HG03159 (cell line): ENCODE data around the gene RSKR.
"Not testable (repeated sequence)": the region's sequence is repeated elsewhere in the genome, so short reads cannot be mapped to it uniquely, and the experiment has no call there.

ENCODE experiments used
- ATAC-seq: cut with Tn5 transposase; IDR thresholded peaks from one replicate; pipeline ENCODE4 v1.9.1; 2021; ENCODE audit warnings: mild to moderate bottlenecking, moderate library complexity; ENCODE audit not compliant: unreplicated experiment

The RSKR gene, protein sequence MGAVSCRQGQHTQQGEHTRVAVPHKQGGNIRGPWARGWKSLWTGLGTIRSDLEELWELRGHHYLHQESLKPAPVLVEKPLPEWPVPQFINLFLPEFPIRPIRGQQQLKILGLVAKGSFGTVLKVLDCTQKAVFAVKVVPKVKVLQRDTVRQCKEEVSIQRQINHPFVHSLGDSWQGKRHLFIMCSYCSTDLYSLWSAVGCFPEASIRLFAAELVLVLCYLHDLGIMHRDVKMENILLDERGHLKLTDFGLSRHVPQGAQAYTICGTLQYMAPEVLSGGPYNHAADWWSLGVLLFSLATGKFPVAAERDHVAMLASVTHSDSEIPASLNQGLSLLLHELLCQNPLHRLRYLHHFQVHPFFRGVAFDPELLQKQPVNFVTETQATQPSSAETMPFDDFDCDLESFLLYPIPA

DNA sequence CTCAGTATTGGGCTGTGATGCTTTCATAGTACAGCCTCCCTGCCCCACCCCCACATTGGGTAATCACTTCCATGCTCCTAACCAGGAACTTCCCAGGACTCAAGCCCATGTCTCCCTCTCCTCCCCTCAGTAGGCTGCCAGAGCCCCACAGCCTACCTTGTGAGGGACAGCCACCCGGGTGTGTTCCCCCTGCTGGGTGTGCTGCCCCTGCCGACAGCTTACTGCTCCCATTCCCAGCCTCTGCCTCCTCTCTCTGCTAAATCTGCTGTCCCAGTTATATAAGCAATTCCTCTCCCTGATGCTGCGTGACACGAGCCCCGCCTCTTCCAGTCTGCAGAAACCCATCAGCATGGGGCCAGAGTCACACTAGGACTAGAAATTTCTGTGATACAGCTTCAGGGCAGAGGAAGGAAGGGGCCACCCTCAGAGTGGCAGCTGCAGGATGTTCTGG is at the start of gene RSKR:
RSKR (minus strand) TSS at position 255 of the 451 bp plus-strand sequence; CDS start at position 231, 24 bp downstream.
- no peak for ATAC-seq

DNA sequence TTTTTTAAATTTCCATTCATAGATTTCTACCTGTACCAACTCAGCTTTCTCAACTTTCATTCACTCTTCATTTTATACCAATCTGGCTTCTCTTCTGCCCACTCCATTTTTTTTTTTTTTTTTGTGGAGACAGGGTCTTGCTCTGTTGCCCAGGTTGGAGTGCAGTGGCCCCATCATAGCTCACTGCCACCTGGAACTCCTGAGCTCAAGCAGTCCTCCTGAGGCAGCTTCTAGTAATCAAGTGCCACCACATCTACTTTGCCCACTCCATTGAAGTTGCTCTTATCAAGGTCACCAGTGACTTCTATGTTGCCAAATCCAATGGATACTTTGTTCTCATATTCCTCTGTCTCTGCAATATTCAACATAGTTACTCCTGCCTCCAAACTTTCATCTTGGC is 49.7 kb upstream of the RSKR start:
- no peak for ATAC-seq

DNA sequence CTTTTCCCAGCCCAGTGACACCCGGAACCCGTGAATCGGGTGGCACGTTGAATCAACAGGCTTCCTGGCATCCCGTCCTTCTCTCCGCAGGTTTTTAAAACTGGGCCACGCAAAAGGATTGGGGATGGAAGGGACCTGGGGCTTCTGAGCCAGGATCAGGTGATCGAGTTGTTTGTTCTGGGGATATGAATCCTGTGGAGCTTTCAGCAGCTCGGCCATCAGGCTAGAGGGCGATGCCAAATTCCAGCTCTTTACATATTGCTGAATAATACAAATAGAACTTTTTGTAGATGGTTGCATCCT is 48.5 kb upstream of the RSKR start:
- no peak for ATAC-seq

DNA sequence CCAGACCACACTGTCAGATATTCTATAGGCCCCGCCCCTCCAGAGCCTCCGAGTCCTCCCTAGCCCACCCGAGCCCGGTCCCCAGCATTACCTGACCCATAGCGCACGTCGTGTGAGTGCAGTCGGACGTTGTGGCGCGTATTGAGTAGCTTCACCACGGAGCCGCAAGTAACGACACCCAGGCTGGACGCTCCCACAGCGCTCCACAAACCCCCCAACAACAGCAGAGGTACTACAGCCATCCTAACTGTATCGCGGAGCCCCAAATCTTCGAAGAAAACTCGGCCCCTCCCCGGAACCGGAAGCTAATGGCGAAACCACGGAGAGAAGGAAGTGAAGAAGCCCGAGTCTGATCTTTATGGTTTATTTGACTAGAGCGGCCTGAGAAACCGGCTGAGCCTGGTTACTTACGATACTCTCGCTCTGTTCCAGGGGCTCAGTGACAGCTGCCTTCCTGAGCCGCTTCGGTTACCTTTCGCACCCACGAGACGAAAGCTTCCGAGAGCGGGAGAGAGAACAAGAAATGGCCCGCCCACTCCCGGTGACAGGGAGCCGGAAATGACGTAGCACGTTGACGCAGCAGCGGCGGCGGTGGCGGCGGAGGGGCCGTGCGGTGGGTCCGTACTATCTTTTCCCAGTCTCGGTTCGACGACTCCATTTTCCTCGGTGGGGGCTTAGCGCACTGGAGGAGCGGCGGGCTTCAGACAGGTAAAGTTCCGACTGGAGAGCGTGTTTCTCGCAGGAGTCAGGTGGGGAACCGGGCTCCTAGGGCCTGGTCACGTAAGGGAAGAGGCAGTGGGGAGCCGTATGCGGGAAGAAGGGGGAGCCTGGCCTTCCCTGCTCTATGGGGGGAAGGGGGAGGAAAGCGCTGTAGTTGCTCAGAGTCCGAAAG is 47.9 kb upstream of the RSKR start, which contains the start of the genes SDF2 and SUPT6H:
SDF2 (minus strand) TSS at position 272 of the 892 bp plus-strand sequence; CDS start at position 242, 30 bp downstream.
SUPT6H (plus strand) TSS at position 571 of the 892 bp plus-strand sequence. CDS start 11,197 bp downstream, outside the sequence.
- peak; percentile 81 for ATAC-seq

DNA sequence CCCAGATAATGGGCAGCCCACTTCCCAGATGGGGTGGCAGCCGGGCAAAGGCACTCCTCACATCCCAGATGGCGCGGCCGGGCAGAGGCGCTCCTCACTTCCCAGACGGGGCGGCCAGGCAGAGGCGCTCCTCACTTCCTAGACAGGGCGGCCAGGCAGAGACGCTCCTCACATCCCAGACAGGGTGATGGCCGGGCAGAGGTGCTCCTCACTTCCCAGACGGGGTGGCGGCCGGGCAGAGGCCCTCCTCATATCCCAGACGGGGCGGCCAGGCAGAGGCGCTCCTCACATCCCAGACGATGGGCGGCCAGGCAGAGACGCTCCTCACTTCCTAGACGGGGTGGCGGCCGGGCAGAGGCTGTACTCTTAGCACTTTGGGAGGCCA is 45.5 kb upstream of the RSKR start:
- not testable (repeated sequence) for ATAC-seq

DNA sequence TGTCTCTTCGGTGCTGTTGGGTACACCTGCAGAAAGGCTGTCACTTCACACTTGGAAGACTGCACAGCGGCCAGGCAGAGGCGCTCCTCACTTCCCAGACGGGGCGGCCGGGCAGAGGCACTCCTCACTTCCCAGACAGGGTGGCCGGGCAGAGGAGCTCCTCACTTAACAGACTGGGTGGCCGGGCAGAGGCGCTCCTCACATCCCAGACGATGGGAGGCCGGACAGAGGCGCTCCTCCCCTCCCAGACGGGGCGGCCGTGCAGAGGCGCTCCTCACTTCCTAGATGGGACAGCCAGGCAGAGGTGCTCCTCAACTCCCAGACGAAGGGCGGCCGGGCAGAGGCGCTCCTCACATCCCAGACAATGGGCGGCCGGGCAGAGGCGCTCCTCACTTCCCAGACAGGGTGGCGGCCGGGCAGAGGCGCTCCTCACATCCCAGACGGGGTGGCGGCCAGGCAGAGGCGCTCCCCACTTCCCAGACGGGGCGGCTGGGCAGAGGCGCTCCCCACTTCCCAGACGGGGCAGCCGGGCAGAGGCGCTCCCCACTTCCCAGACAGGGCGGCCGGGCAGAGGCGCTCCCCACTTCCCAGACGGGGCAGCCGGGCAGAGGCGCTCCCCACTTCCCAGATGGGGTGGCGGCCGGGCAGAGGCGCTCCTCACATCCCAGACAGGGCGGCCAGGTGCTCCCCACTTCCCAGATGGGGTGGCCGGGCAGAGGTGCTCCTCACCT is 44.9 kb upstream of the RSKR start:
- not testable (repeated sequence) for ATAC-seq

DNA sequence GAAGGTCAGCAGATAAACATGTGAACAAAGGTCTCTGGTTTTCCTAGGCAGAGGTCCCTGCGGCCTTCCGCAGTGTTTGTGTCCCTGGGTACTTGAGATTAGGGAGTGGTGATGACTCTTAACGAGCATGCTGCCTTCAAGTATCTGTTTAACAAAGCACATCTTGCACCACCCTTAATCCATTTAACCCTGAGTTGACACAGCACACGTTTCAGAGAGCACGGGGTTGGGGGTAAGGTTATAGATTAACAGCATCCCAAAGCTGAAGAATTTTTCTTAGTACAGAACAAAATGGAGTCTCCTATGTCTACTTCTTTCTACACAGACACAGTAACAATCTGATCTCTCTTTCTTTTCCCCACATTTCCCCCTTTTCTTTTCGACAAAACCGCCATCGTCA is 44.4 kb upstream of the RSKR start:
- ATAC-seq: not testable (repeated sequence)

DNA sequence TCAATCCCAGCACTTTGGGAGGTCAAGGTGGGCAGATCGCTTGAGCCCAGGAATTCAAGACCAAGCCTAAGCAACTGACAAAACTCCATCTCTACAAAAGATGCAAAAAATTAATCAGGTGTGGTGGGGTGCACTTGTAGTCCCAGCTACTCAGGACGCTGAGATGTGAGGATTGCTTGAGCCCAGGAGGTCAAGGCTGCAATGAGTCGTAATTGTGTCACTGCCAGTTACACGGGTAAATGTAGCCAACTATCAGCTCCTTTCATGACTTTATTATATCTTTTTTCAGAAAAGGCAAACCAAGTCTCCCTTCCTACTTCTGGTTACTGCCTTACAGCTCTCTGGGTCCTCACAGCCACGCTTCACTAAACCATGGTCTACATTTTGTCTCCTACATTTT is 43.8 kb upstream of the RSKR start:
- no peak for ATAC-seq

DNA sequence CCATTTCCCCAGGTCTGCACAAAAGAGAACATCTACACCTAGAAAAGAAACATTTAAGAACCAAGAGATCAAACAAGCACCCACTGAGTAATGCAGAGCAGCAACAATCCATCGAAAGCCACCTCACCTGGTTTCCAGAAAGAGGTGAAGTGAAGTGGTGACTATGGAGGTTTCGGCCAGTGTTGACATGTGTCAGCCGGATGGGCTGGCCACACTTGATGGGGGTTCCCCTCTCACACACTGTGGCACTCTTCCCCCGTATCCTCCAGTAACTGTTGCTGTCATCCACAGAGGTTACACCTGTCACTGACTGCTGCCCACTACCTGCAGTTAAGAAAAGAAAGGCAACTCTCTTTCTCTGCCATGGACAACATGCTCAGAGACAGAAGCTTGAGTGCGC is 41.2 kb upstream of the RSKR start:
- no peak for ATAC-seq

DNA sequence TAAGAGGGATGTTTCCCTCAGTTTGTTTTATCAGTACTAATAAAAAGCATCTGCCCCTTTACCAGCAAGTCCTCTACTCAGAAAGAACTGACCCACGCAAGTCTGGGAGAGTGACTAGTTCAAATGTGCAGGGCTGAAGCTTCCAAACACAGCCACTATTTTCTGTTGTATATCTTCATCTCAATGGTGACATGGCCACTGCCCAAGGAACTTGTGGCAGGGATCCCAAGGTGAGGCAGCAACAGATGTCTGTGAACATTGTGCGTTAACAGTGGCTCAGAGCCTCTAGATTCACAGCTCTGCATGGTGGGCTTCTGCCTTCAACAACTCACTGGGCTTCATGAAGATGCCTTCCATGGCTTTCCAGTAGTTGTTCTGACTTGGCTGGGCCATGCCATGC is 34.7 kb upstream of the RSKR start:
- no peak for ATAC-seq

DNA sequence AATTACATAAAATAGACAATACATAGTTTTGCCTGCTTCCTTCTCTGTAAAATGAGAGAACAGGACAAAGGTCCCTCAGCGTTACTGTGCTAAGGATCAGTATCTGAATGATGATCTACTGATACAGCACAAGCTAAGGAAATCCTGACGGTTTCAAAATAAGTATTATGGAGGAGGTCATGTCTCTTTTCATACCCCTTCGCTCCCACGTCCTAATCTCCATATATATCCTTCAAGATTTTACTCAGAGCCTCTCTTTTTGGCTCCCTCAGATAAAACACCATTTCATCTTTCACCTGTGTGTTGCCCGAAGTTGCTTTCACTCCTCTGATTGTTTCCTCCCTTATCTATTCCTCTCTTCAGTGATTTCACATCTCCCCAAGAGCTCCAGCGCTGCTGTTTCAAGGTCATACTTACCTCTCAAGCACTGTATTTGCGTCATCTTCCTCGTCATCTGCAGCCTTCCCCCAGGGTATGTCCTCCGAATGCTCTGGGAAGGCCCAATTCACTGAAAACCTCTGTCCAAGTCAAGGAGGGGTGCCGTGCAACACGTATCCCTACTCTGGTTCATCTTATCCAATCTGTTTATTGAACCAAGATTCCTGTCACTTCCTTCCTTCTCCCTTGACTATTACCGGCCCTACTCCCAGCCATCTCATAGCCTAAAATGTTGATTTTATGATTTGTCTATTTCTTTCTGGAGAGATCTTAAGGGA is 32.2 kb upstream of the RSKR start:
- ATAC-seq: no peak

DNA sequence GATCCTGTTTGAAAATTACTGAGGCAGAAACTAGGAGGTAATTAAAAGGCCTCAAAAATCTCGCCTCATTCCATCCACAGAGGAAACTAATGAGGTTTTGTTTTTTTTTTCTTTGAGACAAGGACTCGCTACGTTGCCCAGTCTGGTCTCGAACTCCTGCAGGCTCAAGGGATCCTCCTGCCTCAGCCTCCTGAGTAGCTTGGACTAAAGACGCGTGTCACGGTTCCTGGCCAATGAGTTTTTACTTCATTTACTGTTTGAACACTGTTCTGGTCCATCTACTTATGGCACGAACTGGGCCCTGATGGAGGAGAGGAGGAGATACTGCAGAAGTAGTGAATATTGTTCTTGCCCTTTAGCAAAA is 31.6 kb upstream of the RSKR start:
- ATAC-seq: no peak

DNA sequence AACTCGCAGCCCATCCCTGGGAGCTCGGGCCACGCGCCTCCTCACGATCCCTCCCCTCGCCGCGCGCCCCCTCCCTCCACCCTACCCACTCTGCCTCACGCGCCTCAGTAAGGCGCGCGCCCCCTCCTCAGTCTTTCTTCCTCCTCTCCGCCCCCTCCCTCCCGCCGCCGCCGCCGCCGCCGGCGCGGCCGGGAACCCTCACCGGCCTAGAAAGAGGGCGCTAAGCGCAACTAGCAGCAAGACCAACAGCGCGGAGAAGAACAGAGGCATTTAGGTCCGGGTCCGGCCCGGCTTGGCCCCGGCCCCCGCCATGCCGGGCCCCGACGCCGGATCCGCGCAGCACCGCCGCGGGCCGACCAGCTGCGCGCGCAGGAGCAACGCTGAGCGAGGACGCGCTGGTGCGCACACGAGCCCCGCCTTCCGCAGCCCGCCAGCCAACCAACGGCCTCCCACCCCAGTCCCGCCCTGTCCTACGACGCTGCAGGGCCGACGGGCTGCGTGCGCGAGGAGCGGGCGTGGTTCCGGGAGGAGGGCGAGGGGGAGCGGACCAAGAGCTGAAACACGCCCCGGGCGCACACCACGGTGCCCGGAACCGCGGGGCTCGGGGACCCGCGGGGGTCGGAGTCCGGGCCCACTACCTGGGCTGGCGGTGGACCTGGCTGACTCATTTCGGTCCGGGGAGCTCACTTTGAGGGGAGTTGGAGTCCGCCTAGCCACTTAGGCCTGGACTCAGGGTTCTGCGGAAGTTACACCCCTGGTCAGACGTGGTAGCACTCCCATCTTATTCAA is 31.0 kb upstream of the RSKR start, which contains the start of gene BLTP2:
BLTP2 (minus strand) TSS at position 372 of the 789 bp plus-strand sequence; CDS start at position 270, 102 bp downstream.
- ATAC-seq: peak; percentile 86

DNA sequence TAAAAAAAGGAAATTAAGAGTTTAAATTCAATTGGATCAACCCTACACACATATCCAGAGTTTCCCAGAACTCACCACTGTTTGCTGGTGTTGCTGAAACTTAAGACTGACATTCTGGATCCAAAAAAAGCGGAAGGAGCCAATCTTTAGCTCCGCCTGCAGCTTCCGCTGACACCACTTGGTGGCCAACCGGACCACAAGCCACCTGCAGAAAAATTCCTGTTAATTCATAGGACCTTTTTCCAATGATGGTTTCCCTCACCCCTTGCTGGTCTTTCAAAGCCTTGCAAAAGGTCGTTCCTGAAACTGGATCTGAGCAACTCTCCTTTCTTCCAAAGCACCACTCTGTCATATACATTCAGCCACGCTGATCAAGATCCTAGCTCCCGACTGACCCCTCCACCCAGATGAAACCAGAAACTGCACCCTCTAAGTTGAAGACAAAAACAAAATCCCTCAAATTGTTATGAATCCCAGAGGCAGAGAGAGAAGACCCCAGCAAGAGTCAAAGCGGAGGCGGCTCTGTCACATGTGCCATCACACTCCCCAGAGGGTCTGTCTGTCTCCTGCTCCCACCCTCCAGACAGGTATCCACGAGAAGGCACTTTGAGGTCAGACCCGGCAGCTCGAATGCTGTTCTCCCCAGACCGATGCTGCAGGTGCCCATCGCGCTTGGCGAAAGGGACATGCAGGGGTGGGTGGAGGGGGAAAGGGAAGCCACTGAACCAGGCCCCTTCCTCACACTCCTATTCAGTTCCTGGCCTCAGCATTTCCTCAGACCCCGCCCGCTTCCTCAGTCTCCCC is 30.2 kb upstream of the RSKR start:
- no peak for ATAC-seq

DNA sequence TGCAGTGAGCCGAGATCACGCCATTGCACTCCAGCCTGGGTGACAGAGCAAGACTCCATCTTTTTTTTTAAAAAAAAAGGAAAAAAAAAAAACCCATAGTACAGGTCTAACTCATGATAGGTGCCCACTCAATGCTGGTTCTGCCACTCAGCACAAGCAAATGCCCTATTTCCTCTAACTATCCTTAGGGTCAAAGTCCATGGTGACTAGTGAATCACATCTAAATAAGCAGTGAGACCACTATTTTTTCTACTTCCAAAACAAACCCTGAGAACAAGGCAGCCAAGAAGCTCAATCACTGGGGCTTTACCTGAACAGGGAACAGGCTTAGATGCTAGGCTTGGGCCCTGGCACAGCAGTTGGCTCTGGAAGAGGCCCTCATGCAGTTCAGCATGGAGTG is 27.6 kb upstream of the RSKR start:
- ATAC-seq: no peak

DNA sequence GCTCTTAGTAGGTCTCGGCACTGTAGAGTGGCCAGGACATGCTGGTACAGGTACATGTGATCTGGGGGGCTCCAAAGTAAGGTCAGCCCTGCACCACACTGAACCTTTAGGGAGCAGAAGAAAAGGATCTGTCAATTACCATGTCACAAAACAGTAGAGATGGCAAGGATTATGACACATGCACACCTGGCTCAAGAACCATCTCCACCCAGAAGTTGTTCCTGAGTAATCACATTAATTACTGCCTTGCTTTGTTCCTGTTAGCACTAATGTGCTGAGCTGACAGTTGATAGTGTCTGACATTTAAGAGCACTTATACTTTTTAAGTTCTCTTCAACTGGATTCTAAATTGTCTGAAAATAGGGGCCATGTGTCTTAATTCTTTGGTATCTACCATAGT is 21.5 kb upstream of the RSKR start:
- ATAC-seq: no peak

DNA sequence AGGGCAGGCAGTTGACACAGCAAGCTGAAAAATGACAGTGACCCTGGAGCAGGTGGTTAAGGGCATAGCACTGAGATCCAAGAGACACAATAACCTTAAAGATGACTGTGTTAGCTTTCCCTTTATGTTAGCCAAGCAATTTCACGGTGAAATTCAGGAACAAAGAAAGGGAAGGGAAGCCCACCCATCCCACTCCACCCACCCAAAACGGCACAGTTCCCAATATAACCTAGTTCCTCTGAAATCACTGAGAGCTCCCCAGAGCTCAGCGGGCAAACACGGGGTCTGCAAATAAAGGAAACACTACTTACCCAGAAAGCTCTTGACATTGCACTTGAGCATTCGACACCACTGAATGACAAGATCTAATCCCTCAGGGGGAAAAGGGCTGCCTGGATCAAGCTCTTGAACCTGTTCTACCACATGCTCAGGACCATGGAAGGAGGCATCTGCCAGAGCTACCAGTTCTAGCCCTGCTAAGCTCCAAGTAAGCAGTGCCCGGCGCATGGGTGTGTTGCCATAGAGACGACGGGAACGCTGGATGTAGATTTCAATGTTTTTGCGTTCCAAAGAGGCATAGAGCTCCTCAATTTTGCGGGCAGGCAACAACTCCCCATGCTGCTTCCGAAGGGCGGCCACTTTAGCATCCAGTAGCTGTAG is 20.4 kb upstream of the RSKR start:
- no peak for ATAC-seq

DNA sequence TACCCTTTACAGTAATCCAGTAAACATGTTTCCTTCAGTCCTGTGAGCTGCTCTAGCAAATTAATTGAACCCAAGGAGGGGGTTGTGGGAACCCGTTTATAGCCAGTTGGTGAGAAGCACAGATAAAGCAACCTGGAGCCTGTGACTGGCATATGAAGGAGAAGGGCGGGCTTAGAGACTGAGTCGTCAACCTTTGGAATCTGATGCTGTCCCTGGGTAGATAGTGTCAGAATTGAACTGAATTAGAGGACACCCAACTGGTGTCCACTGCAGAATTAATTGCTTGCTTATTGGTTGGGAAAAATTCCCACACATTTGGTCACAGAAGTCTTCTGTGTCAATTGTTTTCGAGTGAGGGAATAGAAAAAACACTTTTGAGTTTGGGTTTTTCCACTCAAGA is 12.8 kb upstream of the RSKR start:
- ATAC-seq: no peak
